Measurements from ENCODE around the gene SCGB1A1.

DNA sequence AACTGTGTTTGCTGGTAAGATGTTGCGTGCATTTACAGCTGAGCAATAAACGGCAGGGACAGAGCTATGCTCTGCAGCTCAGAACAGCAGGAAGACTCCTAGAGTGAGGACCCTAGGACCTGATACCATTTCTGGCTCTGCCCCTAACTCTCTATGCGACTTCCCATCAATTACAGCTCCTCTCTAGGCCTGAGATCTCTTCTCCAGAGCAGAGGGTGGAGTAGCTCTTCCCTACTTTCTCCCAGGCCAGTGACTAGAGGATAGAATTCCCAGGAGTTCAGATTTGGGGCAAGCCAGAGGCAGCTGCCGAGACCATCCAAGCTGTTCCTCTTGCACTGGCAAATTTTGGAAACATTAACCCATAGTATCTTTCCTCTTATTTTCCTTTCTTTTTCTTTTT is 12.8 kb upstream of the SCGB1A1 start:
- TF ChIP-seq ARNT (IDR thresholded peaks at IDR 0.05) = no peak
- no peak for TF ChIP-seq FOXM1 (IDR thresholded peaks at IDR 0.05; ENCODE audit: borderline replicate concordance)
- TF ChIP-seq BHLHE40 (IDR thresholded peaks at IDR 0.05; ENCODE audit: borderline replicate concordance) = no peak
- TF ChIP-seq FOXK2 (IDR thresholded peaks at IDR 0.05) = no peak
- TF ChIP-seq LEF1 (IDR thresholded peaks at IDR 0.05; ENCODE audit: borderline replicate concordance) = no peak
- no peak for TF ChIP-seq SP1 (IDR thresholded peaks at IDR 0.05)
- no peak for TF ChIP-seq CTBP1 (IDR thresholded peaks at IDR 0.05; ENCODE audit: borderline replicate concordance)
- TF ChIP-seq HDGF (IDR thresholded peaks at IDR 0.05; ENCODE audit: borderline replicate concordance) = no peak
- TF ChIP-seq FOXA1 (IDR thresholded peaks at IDR 0.05) = no peak
- TF ChIP-seq TARDBP (IDR thresholded peaks at IDR 0.05) = no peak
- no peak for TF ChIP-seq SUZ12 (IDR thresholded peaks at IDR 0.05)
- TF ChIP-seq NFRKB (IDR thresholded peaks at IDR 0.05) = no peak
- no peak for TF ChIP-seq ELF4 (IDR thresholded peaks at IDR 0.05)
- TF ChIP-seq L3MBTL2 (conservative IDR thresholded peaks at IDR 0.05) = no peak

Data from HEK293T (cell line).